ENCODE data around the gene MYZAP. TPM values are rescaled to one million over a fixed set of nuclear protein-coding genes. Genes with fewer than 3 reads are reported as not detected.

MYZAP gene
- total and polyA plus RNA-seq, 9 donors, result 1.1 to 11.3 (median 5.5) TPM

DNA sequence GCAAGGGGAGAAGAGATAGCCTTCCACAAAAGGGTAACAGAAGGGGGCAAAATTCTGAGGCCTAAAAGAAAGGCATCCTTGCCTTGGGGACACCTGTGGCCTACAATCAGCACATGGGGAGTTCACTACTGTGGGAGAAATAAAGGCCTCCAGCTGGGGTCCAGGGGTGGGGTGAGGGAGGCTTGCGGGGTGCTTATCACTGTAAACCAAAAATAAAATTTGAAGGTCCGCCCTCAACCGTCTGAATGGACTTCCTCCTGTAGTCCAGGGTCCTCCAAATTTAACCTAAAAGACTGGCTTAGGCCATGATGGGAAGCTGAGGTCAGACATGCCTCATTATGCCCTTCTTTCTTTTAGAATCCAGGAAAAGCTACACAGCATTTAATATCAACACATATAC is 112.7 kb downstream of the MYZAP start:
- H3K4me1 ChIP-seq (ENCODE audit: insufficient read depth), result peaks cover 6% of the 10 kb centered on the region
- no peak overlapping the region for H3K27ac ChIP-seq
- H3K36me3 ChIP-seq, result no peaks in the 10 kb centered on the region
- DNase-seq, result no peak
- no peak for TF ChIP-seq EP300 (IDR thresholded peaks at IDR 0.05)
- TF ChIP-seq, protein P1, sequence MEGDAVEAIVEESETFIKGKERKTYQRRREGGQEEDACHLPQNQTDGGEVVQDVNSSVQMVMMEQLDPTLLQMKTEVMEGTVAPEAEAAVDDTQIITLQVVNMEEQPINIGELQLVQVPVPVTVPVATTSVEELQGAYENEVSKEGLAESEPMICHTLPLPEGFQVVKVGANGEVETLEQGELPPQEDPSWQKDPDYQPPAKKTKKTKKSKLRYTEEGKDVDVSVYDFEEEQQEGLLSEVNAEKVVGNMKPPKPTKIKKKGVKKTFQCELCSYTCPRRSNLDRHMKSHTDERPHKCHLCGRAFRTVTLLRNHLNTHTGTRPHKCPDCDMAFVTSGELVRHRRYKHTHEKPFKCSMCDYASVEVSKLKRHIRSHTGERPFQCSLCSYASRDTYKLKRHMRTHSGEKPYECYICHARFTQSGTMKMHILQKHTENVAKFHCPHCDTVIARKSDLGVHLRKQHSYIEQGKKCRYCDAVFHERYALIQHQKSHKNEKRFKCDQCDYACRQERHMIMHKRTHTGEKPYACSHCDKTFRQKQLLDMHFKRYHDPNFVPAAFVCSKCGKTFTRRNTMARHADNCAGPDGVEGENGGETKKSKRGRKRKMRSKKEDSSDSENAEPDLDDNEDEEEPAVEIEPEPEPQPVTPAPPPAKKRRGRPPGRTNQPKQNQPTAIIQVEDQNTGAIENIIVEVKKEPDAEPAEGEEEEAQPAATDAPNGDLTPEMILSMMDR (IDR thresholded peaks at IDR 0.05), result no peak
- TF ChIP-seq POLR2A (IDR thresholded peaks at IDR 0.05), result no peak
- no peaks in the 10 kb centered on the region for H3K27me3 ChIP-seq
- no peaks in the 10 kb centered on the region for H3K9me3 ChIP-seq
- 49 to 71% (median 50%) methylated on average over 3 of the region's 3 CpGs for WGBS, 3 donors
- intact Hi-C loops (cut with DNase I), result no loop called here
- no peak overlapping the region for H3K4me3 ChIP-seq

DNA sequence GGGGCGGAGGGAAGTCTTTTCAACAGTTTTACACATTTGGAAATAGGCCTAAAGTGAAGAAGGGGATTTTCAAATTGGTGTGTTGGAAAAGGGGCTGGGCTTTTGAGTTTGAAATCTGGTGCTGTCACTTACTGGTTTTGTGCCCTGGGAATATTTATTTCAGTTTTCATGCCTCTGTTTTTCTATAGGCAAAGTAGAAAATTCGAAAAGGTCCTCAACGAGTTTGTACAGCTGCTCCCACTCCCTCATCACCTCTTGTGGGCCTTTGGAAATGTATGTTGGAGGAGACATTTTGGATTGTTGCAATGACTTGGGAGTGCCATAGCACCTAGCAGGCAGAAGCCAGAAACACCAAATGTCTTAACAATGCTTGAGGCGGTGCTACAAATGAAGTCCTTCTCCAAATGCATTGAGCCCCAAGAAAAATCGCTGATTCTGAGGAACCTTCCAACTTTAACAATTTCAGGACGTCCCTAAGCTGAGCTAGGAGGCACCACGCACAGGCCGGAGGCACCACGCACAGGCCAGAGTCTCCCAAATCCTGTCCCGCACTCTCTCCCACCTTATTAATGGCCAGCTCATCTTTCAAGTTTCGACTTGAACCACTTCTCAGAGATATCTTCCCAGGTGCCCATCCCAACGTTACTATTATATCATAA is 114.2 kb downstream of the MYZAP start:
- WGBS, 3 donors, result 74 to 79% (median 75%) methylated on average over 12 of the region's 12 CpGs
- DNase-seq, result no peak
- no peaks in the 10 kb centered on the region for H3K9me3 ChIP-seq

DNA sequence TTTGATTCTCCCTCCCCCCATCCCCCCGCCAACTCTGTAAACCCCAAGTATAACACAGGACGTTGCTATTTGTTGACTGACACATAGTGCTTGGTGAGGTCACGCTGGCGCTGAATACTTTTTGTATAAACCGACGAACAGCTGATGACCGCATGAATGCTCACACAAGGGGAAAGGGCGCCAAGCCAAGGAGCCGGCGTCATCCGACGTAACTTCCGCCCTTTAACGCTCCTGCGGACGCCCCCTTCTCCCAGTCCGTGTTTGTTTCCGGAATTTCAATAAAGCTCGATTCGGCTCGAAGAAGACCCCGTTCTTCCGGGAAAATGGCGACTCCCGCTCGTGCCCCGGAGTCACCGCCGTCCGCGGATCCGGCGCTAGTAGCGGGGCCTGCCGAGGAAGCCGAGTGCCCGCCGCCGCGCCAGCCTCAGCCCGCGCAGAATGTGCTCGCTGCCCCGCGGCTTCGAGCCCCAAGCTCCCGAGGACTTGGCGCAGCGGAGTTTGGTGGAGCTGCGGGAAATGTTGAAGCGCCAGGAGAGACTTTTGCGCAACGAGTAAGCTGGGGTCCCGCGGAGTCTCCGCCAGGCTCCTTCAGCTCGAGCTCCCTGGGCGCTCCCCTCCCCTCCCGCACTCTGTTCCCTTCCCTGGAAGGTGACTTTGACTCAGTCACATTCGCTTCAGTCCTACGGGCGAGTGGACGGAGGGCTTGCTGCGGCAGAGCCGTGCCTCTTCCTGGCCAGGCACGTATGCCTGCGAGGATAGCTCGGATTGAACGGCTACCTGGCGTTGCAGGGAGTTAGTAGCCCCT is 114.9 kb downstream of the MYZAP start, which contains the start of gene POLR2M:
Gene POLR2M, plus strand, starts transcription at position 310 of the 805 bp plus-strand sequence. Its CDS starts 129 bp downstream, at position 439.
- H3K9me3 ChIP-seq, result no peaks in the 10 kb centered on the region
- peaks cover 6% of the 10 kb centered on the region for H3K4me1 ChIP-seq (ENCODE audit: insufficient read depth)
- WGBS, 3 donors, result 0 to 3% (median 0%) methylated on average over 70 of the region's 70 CpGs
- H3K27me3 ChIP-seq, result no peaks in the 10 kb centered on the region
- no peaks in the 10 kb centered on the region for H3K36me3 ChIP-seq
- TF ChIP-seq EP300 (IDR thresholded peaks at IDR 0.05), result peak; percentile 90
- TF ChIP-seq, protein P1 (IDR thresholded peaks at IDR 0.05), result no peak
- peak; percentile 81 for TF ChIP-seq POLR2A (IDR thresholded peaks at IDR 0.05)
- DNase-seq, result peak; percentile 96 to 98 (median 97)
- intact Hi-C loops (cut with DNase I), result no loop called here
- H3K27ac ChIP-seq, result peak within 1 kb of the TSS; percentile 49 to 85
- H3K4me3 ChIP-seq, result peak within 1 kb of the TSS; percentile 94

More for the DNA sequence above, 114.2 kb downstream of the MYZAP start:
- intact Hi-C loops (cut with DNase I), result no loop called here
- H3K36me3 ChIP-seq, result no peaks in the 10 kb centered on the region
- TF ChIP-seq EP300 (IDR thresholded peaks at IDR 0.05) (no peak), POLR2A (IDR thresholded peaks at IDR 0.05) (no peak)
- TF ChIP-seq, protein P1 (IDR thresholded peaks at IDR 0.05), result no peak
- H3K4me3 ChIP-seq, result peak overlapping the region; percentile 94
- peak overlapping the region in 1 of 2 donors; percentile 85 for H3K27ac ChIP-seq
- no peaks in the 10 kb centered on the region for H3K27me3 ChIP-seq
- peaks cover 6% of the 10 kb centered on the region for H3K4me1 ChIP-seq (ENCODE audit: insufficient read depth)

DNA sequence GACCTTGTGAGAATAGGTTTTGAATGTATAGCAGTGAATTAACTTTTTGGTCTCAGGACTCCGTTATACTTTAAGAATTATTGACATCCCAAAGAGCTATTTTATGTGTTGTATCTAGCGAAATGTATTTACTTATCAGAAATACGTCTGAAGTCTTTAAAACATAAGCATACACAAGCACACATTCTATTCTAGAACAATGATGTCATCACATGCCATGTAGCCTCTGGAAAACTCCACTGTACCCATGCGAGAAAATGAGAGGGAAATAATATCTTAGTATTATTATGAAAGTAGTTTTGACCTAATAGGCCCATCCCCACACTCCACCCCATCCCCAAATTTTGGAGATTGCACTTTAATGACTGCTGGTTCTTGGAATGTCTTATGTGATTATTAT is 116.3 kb downstream of the MYZAP start:
- TF ChIP-seq, protein P1 (IDR thresholded peaks at IDR 0.05), result no peak
- TF ChIP-seq POLR2A (IDR thresholded peaks at IDR 0.05) (no peak), EP300 (IDR thresholded peaks at IDR 0.05) (no peak)
- WGBS, 3 donors, result 62 to 71% (median 67%) methylated on average over 4 of the region's 4 CpGs
- DNase-seq, result no peak
- Histone ChIP-seq H3K4me3 (peak overlapping the region; percentile 94), H3K9me3 (no peaks in the 10 kb centered on the region), H3K27me3 (no peaks in the 10 kb centered on the region), H3K4me1 (ENCODE audit: insufficient read depth) (peaks cover 6% of the 10 kb centered on the region), H3K27ac (peak overlapping the region in 1 of 2 donors; percentile 85), H3K36me3 (no peaks in the 10 kb centered on the region)
- intact Hi-C loops (cut with DNase I), result no loop called here

All from ovary (tissue), 9 donors.